Measurements from ENCODE around the gene GORASP2. TPM values are rescaled to one million over a fixed set of nuclear protein-coding genes. Genes with fewer than 3 reads are reported as not detected.

Gene GORASP2
- polyA plus RNA-seq, 1 of the 3 experiments (the other 2 are of a cell fraction) = 127 TPM

DNA sequence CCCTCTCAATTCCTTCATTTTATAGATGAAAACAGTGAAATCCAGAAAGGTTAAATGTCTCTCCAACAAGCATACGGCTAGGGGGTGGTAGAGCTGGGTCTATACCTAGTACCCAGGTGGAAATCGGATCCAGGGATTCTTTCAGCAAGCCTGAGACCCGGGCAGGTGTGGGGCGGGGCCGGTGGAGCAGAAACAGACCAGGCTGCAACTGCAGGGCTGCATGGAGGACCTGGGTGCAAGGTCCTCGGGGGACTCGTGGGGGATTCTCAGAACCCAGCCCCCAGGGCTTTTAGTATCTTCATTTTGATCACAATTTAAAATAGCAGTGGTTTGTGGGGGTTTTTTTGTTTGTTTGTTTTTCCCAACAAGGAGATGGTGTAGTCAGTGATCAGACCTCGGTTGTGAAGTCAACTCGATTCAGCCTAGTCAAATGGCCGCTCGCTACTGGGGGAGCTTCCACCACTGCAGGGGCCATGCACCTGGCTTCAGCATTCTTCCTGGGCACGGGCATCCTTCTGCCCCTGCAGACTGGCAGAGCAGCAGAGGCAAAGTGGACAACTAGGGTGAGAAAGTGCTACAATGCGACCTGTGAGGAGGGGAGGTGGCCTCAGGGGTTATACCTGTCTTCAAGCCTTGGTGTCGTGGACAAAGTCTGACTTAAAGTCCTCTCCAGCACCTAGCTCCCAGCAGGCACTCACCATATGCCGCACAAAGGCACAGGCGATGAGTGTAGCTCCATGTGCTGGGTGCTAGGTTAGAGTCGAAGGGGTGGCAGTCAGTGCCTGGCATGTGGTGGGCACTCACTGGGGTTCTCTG is 46.3 kb downstream of the GORASP2 start:
- no peaks in the 10 kb centered on the region for H3K36me3 ChIP-seq (replicated peaks in 1 of 2; ENCODE audit: control insufficient read depth in 1 of 2, insufficient read depth in 2 of 2, low read length in 1 of 2)
- no peak overlapping the region for H3K9ac ChIP-seq
- TF ChIP-seq NFIC (IDR thresholded peaks at IDR 0.05; ENCODE audit: borderline replicate concordance) = no peak
- TF ChIP-seq, protein P1, sequence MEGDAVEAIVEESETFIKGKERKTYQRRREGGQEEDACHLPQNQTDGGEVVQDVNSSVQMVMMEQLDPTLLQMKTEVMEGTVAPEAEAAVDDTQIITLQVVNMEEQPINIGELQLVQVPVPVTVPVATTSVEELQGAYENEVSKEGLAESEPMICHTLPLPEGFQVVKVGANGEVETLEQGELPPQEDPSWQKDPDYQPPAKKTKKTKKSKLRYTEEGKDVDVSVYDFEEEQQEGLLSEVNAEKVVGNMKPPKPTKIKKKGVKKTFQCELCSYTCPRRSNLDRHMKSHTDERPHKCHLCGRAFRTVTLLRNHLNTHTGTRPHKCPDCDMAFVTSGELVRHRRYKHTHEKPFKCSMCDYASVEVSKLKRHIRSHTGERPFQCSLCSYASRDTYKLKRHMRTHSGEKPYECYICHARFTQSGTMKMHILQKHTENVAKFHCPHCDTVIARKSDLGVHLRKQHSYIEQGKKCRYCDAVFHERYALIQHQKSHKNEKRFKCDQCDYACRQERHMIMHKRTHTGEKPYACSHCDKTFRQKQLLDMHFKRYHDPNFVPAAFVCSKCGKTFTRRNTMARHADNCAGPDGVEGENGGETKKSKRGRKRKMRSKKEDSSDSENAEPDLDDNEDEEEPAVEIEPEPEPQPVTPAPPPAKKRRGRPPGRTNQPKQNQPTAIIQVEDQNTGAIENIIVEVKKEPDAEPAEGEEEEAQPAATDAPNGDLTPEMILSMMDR (IDR thresholded peaks at IDR 0.05) = no peak
- no peak overlapping the region for H3K4me3 ChIP-seq (ENCODE audit: low read depth in 2 of 2, low read length in 1 of 2)
- CTCF ChIA-PET = interaction anchor here (1.1 to 4.6 kb wide), 8 partner anchors 13 to 440 kb away, joined by 3 to 70 read pairs (median 13); partner anchors contain the start of genes GORASP2 and TLK1
- peaks cover 5 to 9% of the 10 kb centered on the region in 2 experiments; a peak in 2 of 4 replicates for H3K4me1 ChIP-seq (ENCODE audit: control insufficient read depth in 1 of 2, insufficient read depth in 2 of 2, low read depth in 1 of 2, low read length in 1 of 2)
- peaks cover 10% of the 10 kb centered on the region for H3F3A ChIP-seq (replicated peaks; ENCODE audit: insufficient read depth)
- no peaks in the 10 kb centered on the region for H3K9me3 ChIP-seq
- POLR2A ChIA-PET = interaction anchor here (1.4 to 3.5 kb wide), 2 partner anchors 441 to 459 kb away, joined by 5 to 9 read pairs; partner anchors contain the start of genes DCAF17 and METTL8
- no peak overlapping the region for H3K27ac ChIP-seq (ENCODE audit: low read depth in 2 of 2, low read length in 1 of 2)
- H3K9me2 ChIP-seq = no peaks in the 10 kb centered on the region
- DNase-seq = no peak
- H3K79me2 ChIP-seq (ENCODE audit: insufficient read depth) = no peaks in the 10 kb centered on the region
- no peak overlapping the region for H3K4me2 ChIP-seq
- no peaks in the 10 kb centered on the region for H3K27me3 ChIP-seq (ENCODE audit: insufficient read depth)
- H4K20me1 ChIP-seq (ENCODE audit: insufficient read depth) = no peaks in the 10 kb centered on the region
- no peak overlapping the region for H2AFZ ChIP-seq (ENCODE audit: low read depth)
- WGBS (ENCODE audit: low lambda C conversion rate) = 97% methylated on average over 12 of the region's 17 CpGs

DNA sequence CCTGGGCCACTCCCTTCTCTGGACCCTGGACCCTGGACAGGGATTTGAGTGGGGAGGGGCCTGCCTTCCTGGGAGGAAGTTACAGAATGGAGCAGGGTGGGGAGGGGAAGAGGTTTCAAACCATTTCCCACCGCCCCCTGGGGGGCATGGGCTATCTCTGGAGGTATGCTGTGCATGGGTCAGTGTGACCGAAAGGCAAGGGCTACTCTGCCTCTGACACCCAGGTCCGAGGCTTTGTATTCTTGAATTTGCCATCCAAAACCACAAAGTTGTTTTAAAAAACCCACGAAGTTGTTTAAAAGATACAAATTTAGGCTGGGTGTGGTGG is 46.9 kb downstream of the GORASP2 start:
- Histone ChIP-seq H3K9me3 (no peaks in the 10 kb centered on the region), H3K36me3 (replicated peaks in 1 of 2; ENCODE audit: control insufficient read depth in 1 of 2, insufficient read depth in 2 of 2, low read length in 1 of 2) (no peaks in the 10 kb centered on the region), H3K27me3 (ENCODE audit: insufficient read depth) (no peaks in the 10 kb centered on the region), H3K4me3 (ENCODE audit: low read depth in 2 of 2, low read length in 1 of 2) (no peak overlapping the region), H3K27ac (ENCODE audit: low read depth in 2 of 2, low read length in 1 of 2) (no peak overlapping the region), H3K4me2 (no peak overlapping the region), H3K4me1 (ENCODE audit: control insufficient read depth in 1 of 2, insufficient read depth in 2 of 2, low read depth in 1 of 2, low read length in 1 of 2) (peaks cover 5% of the 10 kb centered on the region in 2 experiments; a peak in 2 of 4 replicates), H3F3A (replicated peaks; ENCODE audit: insufficient read depth) (peaks cover 10% of the 10 kb centered on the region), H2AFZ (ENCODE audit: low read depth) (no peak overlapping the region), H4K20me1 (ENCODE audit: insufficient read depth) (no peaks in the 10 kb centered on the region), H3K79me2 (ENCODE audit: insufficient read depth) (no peaks in the 10 kb centered on the region), H3K9ac (no peak overlapping the region), H3K9me2 (no peaks in the 10 kb centered on the region)
- ChIA-PET CTCF (interaction anchor here (1.1 to 4.6 kb wide), 3 partner anchors 34 to 439 kb away, joined by 3 to 70 read pairs (median 4); partner anchors contain the start of gene GORASP2), POLR2A (no interaction called here)
- TF ChIP-seq GATA2 (CRISPR knock-in tag; IDR thresholded peaks at IDR 0.05) (no peak), MEF2A (IDR thresholded peaks at IDR 0.05; ENCODE audit: borderline replicate concordance, low read depth) (no peak), NRF1 (IDR thresholded peaks at IDR 0.05; ENCODE audit: low read depth, low read length) (no peak), POLR2AphosphoS5 (IDR thresholded peaks at IDR 0.05; ENCODE audit: low read depth, low read length) (no peak), RFX5 (IDR thresholded peaks at IDR 0.05; ENCODE audit: low read length) (no peak), CHD2 (IDR thresholded peaks at IDR 0.05; ENCODE audit: low read length, partially characterized antibody) (no peak), FOXJ3 (CRISPR knock-in tag; IDR thresholded peaks at IDR 0.05) (no peak), RCOR1 (IDR thresholded peaks at IDR 0.05; ENCODE audit: low read length) (no peak), JUND (IDR thresholded peaks at IDR 0.05) (no peak), GABPA (IDR thresholded peaks at IDR 0.05; ENCODE audit: low read depth) (no peak), SMC3 (IDR thresholded peaks at IDR 0.05; ENCODE audit: low read depth, low read length) (no peak)
- TF ChIP-seq, protein P2, sequence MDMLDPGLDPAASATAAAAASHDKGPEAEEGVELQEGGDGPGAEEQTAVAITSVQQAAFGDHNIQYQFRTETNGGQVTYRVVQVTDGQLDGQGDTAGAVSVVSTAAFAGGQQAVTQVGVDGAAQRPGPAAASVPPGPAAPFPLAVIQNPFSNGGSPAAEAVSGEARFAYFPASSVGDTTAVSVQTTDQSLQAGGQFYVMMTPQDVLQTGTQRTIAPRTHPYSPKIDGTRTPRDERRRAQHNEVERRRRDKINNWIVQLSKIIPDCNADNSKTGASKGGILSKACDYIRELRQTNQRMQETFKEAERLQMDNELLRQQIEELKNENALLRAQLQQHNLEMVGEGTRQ (IDR thresholded peaks at IDR 0.05; ENCODE audit: borderline replicate concordance, low read depth, low read length) = no peak
- TF ChIP-seq, protein P3, sequence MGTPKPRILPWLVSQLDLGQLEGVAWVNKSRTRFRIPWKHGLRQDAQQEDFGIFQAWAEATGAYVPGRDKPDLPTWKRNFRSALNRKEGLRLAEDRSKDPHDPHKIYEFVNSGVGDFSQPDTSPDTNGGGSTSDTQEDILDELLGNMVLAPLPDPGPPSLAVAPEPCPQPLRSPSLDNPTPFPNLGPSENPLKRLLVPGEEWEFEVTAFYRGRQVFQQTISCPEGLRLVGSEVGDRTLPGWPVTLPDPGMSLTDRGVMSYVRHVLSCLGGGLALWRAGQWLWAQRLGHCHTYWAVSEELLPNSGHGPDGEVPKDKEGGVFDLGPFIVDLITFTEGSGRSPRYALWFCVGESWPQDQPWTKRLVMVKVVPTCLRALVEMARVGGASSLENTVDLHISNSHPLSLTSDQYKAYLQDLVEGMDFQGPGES (IDR thresholded peaks at IDR 0.05; ENCODE audit: low read depth, low read length) = no peak
- TF ChIP-seq, protein P1 (IDR thresholded peaks at IDR 0.05) = no peak
- WGBS (ENCODE audit: low lambda C conversion rate) = 81% methylated on average over 4 of the region's 4 CpGs
- no peak for DNase-seq
